Measurements from ENCODE around the gene FAR2. TPM values are rescaled to one million over a fixed set of nuclear protein-coding genes. Genes with fewer than 3 reads are reported as not detected.

FAR2 gene
- total and polyA plus RNA-seq, 7 donors = 0.75 to 1.9 (median 1.6) TPM

GRCh38 chr12:29226616-29227015 lies 77.5 kb downstream of the FAR2 start:
- intact Hi-C loops (cut with DNase I) = no loop called here
- H3K27me3 ChIP-seq (ENCODE audit: insufficient read depth in 3 of 3, low read length in 2 of 3) = no peaks in the 10 kb centered on the region
- DNase-seq (no peak), ATAC-seq (no peak)
- no peaks in the 10 kb centered on the region for H3K9me3 ChIP-seq
- H3K36me3 ChIP-seq (ENCODE audit: insufficient read depth in 1 of 2, low read depth in 1 of 2) = no peaks in the 10 kb centered on the region
- TF ChIP-seq CTCF (IDR thresholded peaks at IDR 0.05) = no peak
- H3K4me1 ChIP-seq = no peaks in the 10 kb centered on the region
- H3K4me3 ChIP-seq = no peak overlapping the region
- no peak overlapping the region for H3K27ac ChIP-seq

GRCh38 chr12:29228474-29229157 lies 79.5 kb downstream of the FAR2 start:
- ATAC-seq (no peak), DNase-seq (no peak)
- Histone ChIP-seq H3K27me3 (ENCODE audit: insufficient read depth in 3 of 3, low read length in 2 of 3) (no peaks in the 10 kb centered on the region), H3K4me1 (no peaks in the 10 kb centered on the region), H3K9me3 (no peaks in the 10 kb centered on the region), H3K4me3 (no peak overlapping the region), H3K36me3 (ENCODE audit: insufficient read depth in 1 of 2, low read depth in 1 of 2) (no peaks in the 10 kb centered on the region), H3K27ac (no peak overlapping the region)
- 52 to 61% (median 61%) methylated on average over 9 of the region's 9 CpGs for WGBS, 3 donors
- no peak for TF ChIP-seq CTCF (IDR thresholded peaks at IDR 0.05)
- intact Hi-C loops (cut with DNase I) = no loop called here

GRCh38 chr12:29229158-29229505 lies 80.1 kb downstream of the FAR2 start:
- no peak for TF ChIP-seq CTCF (IDR thresholded peaks at IDR 0.05)
- Histone ChIP-seq H3K27ac (no peak overlapping the region), H3K27me3 (ENCODE audit: insufficient read depth in 3 of 3, low read length in 2 of 3) (no peaks in the 10 kb centered on the region), H3K9me3 (no peaks in the 10 kb centered on the region), H3K36me3 (ENCODE audit: insufficient read depth in 1 of 2, low read depth in 1 of 2) (no peaks in the 10 kb centered on the region), H3K4me1 (no peaks in the 10 kb centered on the region), H3K4me3 (no peak overlapping the region)
- WGBS, 3 donors = 97 to 98% (median 97%) methylated on average over 2 of the region's 2 CpGs
- DNase-seq (no peak), ATAC-seq (no peak)
- intact Hi-C loops (cut with DNase I) = no loop called here

- Histone ChIP-seq H3K27ac (no peak overlapping the region), H3K4me1 (no peaks in the 10 kb centered on the region), H3K9me3 (no peaks in the 10 kb centered on the region), H3K36me3 (ENCODE audit: insufficient read depth in 1 of 2, low read depth in 1 of 2) (no peaks in the 10 kb centered on the region), H3K27me3 (ENCODE audit: insufficient read depth in 3 of 3, low read length in 2 of 3) (no peaks in the 10 kb centered on the region), H3K4me3 (no peak overlapping the region)
- TF ChIP-seq CTCF (IDR thresholded peaks at IDR 0.05) = no peak
- 81 to 91% (median 87%) methylated on average over 3 of the region's 3 CpGs for WGBS, 3 donors
- DNase-seq (no peak), ATAC-seq (no peak)
- intact Hi-C loops (cut with DNase I) = no loop called here
These were observed 80.9 kb downstream of the FAR2 start for GRCh38 chr12:29229937-29230336.

All from psoas muscle (tissue), 8 donors.